HepG2 (cell line): Measurements from ENCODE around the gene AFG1L. TPM values are rescaled to one million over a fixed set of nuclear protein-coding genes. Genes with fewer than 3 reads are reported as not detected.

Experiments
- CENPT ChIP-seq: sonication (generic); formaldehyde crosslinking; IDR thresholded peaks from 2 replicates; pipeline ENCODE4 v1.8.0; 2022; ENCODE audit warnings: low read depth, mild to moderate bottlenecking, moderate library complexity, missing genetic modification reagents
- polyA plus RNA-seq, 8 experiments: library from polyadenylated mRNA; depleted of rRNA in 3 of 8; stranded (reverse) in 7 of 8; unstranded in 1 of 8; fragments of >200 nt; fragmentation: Illumina TruSeq in 4 of 8; extraction: Trizol in 4 of 8; gene quantifications; 2 replicates each; pipeline versions ENCODE4 v1.2.1 to v1.2.3, GENCODE V29; 2011 to 2016; ENCODE audit warnings: low read depth in 4 of 8, missing spikeins in 1 of 8, mixed read lengths in 1 of 8; ENCODE audit not compliant: insufficient read depth in 1 of 8
- total RNA-seq, 5 experiments: library from RNA; depleted of rRNA; stranded (reverse); fragments of >200 nt; fragmentation: Illumina TruSeq; extraction: Trizol; gene quantifications; 2 replicates each; pipeline ENCODE4 v1.2.3, GENCODE V29; 2016; ENCODE audit warnings: low read depth in 1 of 5
- TF ChIP-seq, protein P1 (sequence below): IDR thresholded peaks from 2 replicates; pipeline ENCODE4 v1.6.1; 2012; ENCODE audit warnings: low read length, improper control_type of control experiment
- TF ChIP-seq, protein P2 (sequence below): sonication (generic); formaldehyde crosslinking; IDR thresholded peaks from 2 replicates; pipeline ENCODE4 v1.4.0; 2020; ENCODE audit warnings: missing genetic modification reagents
- TF ChIP-seq, protein P3 (sequence below): sonication (generic); formaldehyde crosslinking; IDR thresholded peaks from 2 replicates; pipeline ENCODE4 v1.4.0; 2020; ENCODE audit warnings: missing genetic modification reagents, borderline replicate concordance

The AFG1L gene
- total and polyA plus RNA-seq, 2 of the 13 experiments (the other 11 are each of a cell fraction or from before 2014, with no cell fraction given), result 3.1 to 14.0 TPM

DNA sequence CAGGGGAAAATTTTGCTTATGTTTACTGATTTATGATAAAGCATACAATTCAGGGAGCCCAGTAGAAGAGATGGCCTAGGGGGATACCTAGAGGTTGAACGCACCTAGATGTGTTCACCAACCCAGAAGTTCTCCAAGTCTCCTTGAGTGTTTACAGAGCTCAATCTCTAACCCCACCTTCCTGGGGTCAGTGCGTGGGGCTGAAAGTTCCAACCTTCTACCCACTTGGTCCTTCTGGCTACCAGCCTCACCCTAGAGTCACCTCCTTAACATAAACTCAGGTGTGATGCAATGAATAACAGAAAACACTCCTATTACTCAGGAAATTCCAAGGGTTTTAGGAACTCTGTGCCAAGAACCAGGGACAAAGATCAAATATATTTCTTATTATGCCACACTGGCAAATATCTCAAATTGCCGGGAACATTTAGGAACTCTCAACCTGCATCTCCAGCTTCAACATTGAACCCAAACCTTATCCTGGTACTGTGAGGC, 26.4 kb downstream of the AFG1L start (continued):
- TF ChIP-seq, protein P1, sequence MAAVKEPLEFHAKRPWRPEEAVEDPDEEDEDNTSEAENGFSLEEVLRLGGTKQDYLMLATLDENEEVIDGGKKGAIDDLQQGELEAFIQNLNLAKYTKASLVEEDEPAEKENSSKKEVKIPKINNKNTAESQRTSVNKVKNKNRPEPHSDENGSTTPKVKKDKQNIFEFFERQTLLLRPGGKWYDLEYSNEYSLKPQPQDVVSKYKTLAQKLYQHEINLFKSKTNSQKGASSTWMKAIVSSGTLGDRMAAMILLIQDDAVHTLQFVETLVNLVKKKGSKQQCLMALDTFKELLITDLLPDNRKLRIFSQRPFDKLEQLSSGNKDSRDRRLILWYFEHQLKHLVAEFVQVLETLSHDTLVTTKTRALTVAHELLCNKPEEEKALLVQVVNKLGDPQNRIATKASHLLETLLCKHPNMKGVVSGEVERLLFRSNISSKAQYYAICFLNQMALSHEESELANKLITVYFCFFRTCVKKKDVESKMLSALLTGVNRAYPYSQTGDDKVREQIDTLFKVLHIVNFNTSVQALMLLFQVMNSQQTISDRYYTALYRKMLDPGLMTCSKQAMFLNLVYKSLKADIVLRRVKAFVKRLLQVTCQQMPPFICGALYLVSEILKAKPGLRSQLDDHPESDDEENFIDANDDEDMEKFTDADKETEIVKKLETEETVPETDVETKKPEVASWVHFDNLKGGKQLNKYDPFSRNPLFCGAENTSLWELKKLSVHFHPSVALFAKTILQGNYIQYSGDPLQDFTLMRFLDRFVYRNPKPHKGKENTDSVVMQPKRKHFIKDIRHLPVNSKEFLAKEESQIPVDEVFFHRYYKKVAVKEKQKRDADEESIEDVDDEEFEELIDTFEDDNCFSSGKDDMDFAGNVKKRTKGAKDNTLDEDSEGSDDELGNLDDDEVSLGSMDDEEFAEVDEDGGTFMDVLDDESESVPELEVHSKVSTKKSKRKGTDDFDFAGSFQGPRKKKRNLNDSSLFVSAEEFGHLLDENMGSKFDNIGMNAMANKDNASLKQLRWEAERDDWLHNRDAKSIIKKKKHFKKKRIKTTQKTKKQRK, result no peak
- no peak for TF ChIP-seq CENPT (CRISPR knock-in tag)
- TF ChIP-seq, protein P2, sequence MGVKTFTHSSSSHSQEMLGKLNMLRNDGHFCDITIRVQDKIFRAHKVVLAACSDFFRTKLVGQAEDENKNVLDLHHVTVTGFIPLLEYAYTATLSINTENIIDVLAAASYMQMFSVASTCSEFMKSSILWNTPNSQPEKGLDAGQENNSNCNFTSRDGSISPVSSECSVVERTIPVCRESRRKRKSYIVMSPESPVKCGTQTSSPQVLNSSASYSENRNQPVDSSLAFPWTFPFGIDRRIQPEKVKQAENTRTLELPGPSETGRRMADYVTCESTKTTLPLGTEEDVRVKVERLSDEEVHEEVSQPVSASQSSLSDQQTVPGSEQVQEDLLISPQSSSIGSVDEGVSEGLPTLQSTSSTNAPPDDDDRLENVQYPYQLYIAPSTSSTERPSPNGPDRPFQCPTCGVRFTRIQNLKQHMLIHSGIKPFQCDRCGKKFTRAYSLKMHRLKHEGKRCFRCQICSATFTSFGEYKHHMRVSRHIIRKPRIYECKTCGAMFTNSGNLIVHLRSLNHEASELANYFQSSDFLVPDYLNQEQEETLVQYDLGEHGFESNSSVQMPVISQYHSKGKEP (CRISPR knock-in tag), result no peak
- TF ChIP-seq, protein P3, sequence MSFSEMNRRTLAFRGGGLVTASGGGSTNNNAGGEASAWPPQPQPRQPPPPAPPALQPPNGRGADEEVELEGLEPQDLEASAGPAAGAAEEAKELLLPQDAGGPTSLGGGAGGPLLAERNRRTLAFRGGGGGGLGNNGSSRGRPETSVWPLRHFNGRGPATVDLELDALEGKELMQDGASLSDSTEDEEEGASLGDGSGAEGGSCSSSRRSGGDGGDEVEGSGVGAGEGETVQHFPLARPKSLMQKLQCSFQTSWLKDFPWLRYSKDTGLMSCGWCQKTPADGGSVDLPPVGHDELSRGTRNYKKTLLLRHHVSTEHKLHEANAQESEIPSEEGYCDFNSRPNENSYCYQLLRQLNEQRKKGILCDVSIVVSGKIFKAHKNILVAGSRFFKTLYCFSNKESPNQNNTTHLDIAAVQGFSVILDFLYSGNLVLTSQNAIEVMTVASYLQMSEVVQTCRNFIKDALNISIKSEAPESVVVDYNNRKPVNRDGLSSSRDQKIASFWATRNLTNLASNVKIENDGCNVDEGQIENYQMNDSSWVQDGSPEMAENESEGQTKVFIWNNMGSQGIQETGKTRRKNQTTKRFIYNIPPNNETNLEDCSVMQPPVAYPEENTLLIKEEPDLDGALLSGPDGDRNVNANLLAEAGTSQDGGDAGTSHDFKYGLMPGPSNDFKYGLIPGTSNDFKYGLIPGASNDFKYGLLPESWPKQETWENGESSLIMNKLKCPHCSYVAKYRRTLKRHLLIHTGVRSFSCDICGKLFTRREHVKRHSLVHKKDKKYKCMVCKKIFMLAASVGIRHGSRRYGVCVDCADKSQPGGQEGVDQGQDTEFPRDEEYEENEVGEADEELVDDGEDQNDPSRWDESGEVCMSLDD (CRISPR knock-in tag), result no peak
